B cell (primary cell): ENCODE data around the gene ZNF814.

ENCODE experiments used
- EZH2 ChIP-seq: IDR thresholded peaks from 2 replicates; pipeline ENCODE4 v1.6.1; 2012; ENCODE audit warnings: borderline replicate concordance, low read depth, mild to moderate bottlenecking, moderate library complexity, low read length; ENCODE audit not compliant: insufficient read depth, poor library complexity, severe bottlenecking
- TF ChIP-seq, protein P1 (sequence below): fragments of 200-600 bp; IDR thresholded peaks from one replicate; pipeline ENCODE4 v1.8.0; 2022; ENCODE audit warnings: antibody characterized with exemption, mild to moderate bottlenecking

DNA sequence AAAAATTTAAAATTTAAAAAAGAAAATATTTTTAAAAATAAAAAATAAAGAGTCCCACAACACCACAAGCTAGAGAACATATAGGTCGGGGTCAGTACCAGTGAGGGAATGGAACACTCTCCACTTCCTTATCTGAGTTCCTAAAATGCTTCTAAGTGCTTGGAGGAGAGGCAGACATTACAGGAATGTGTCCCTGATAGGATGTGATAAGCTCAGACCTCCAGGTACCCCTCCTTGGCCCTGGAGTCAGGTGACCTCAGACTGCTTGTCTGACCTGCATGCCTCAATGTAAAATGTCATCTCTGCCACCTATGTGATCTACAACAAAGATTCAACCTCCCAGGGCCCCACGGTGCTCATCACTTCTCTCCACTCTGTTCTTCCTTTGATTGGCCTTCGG lies 2.8 kb downstream of the ZNF814 start:
- TF ChIP-seq, protein P1, sequence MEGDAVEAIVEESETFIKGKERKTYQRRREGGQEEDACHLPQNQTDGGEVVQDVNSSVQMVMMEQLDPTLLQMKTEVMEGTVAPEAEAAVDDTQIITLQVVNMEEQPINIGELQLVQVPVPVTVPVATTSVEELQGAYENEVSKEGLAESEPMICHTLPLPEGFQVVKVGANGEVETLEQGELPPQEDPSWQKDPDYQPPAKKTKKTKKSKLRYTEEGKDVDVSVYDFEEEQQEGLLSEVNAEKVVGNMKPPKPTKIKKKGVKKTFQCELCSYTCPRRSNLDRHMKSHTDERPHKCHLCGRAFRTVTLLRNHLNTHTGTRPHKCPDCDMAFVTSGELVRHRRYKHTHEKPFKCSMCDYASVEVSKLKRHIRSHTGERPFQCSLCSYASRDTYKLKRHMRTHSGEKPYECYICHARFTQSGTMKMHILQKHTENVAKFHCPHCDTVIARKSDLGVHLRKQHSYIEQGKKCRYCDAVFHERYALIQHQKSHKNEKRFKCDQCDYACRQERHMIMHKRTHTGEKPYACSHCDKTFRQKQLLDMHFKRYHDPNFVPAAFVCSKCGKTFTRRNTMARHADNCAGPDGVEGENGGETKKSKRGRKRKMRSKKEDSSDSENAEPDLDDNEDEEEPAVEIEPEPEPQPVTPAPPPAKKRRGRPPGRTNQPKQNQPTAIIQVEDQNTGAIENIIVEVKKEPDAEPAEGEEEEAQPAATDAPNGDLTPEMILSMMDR = no peak
- TF ChIP-seq EZH2 = no peak
